ENCODE measurements around the gene RNF135. TPM values are rescaled to one million over a fixed set of nuclear protein-coding genes. Genes with fewer than 3 reads are reported as not detected.

RNF135 gene
- total and polyA plus RNA-seq, 4 donors: 11.1 to 42.1 (median 23.0) TPM

DNA sequence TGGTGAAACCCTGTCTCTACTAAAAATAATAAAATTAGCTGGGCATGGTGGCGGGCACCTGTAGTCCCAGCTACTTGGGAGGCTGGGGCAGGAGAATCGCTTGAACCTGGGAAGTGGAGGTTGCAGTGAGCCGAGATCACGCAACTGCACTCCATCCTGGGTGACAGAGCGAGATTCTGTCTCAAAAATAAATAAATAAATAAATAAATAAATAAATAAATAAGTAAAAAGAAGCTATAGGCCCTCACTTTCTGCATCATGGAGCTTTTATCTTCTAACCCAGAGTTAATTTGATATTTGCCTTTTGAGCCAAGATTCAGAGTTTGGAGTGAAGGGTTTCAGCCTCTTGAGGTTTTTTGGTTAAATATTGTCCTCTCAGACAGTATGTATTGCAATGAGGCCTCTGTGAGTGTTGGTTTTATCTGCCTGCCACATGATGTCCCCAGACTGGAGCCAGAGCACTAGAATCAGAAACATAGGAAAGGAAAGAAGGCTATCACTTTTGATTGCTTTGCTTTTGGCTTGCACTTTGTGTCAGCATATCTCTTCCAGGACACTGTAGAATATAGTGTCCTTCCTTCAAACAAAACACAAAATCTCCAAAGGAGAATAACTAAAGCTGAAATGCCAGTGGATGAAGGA lies 32.5 kb downstream of the RNF135 start:
- H3K36me3 ChIP-seq (ENCODE audit: control insufficient read depth in 4 of 4, insufficient read depth in 4 of 4, low read length in 4 of 4): peaks cover 0 to 18% (median 5%) of the 10 kb centered on the region in 4 donors
- WGBS, 2 donors: 97 to 98% methylated on average over 5 of the region's 5 CpGs
- TF ChIP-seq, protein P1, sequence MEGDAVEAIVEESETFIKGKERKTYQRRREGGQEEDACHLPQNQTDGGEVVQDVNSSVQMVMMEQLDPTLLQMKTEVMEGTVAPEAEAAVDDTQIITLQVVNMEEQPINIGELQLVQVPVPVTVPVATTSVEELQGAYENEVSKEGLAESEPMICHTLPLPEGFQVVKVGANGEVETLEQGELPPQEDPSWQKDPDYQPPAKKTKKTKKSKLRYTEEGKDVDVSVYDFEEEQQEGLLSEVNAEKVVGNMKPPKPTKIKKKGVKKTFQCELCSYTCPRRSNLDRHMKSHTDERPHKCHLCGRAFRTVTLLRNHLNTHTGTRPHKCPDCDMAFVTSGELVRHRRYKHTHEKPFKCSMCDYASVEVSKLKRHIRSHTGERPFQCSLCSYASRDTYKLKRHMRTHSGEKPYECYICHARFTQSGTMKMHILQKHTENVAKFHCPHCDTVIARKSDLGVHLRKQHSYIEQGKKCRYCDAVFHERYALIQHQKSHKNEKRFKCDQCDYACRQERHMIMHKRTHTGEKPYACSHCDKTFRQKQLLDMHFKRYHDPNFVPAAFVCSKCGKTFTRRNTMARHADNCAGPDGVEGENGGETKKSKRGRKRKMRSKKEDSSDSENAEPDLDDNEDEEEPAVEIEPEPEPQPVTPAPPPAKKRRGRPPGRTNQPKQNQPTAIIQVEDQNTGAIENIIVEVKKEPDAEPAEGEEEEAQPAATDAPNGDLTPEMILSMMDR (IDR thresholded peaks at IDR 0.05; ENCODE audit: control extremely low read depth, extremely low read depth): no peak

DNA sequence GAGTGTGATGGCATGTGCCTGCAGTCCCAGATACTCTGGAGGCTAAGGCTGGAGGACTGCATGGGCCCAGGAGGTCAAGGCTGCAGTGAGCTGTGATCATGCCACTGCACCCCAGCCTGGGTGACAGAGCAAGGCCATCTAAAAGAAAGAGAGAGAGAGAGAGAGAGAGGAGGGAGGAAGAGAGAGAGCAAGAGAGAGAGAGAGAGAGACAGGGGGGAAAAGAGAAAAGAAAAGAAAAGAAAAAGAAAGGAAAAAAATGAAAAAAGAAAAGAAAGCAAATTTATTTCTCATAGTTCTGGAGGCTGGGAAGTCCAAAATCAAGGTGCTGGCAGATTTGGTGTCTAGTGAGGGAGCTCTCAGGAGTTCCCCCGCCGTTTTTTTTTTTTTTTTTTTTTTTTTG lies 33.3 kb downstream of the RNF135 start:
- 90 to 100% methylated on average over 2 of the region's 2 CpGs for WGBS, 2 donors
- no peak overlapping the region for H3K27ac ChIP-seq (ENCODE audit: low read depth in 1 of 2, low read length in 1 of 2)
- ATAC-seq (ENCODE audit: insufficient read depth, low FRiP score) (no peak), DNase-seq (no peak)
- H3K36me3 ChIP-seq (ENCODE audit: control insufficient read depth in 4 of 4, insufficient read depth in 4 of 4, low read length in 4 of 4): peaks cover 0 to 11% (median 2%) of the 10 kb centered on the region in 4 donors
- H3K27me3 ChIP-seq (ENCODE audit: control insufficient read depth in 3 of 3, insufficient read depth in 3 of 3, low read length in 2 of 3): no peaks in the 10 kb centered on the region
- TF ChIP-seq, protein P1 (IDR thresholded peaks at IDR 0.05; ENCODE audit: control extremely low read depth, extremely low read depth): no peak
- no peak overlapping the region for H3K4me3 ChIP-seq
- H3K9me3 ChIP-seq (ENCODE audit: control insufficient read depth in 4 of 4, insufficient read depth in 3 of 4, low read length in 3 of 4): no peaks in the 10 kb centered on the region
- no peak overlapping the region for H3K9ac ChIP-seq (ENCODE audit: insufficient read depth in 1 of 2, low read length in 2 of 2)
- peaks cover 0 to 4% (median 0%) of the 10 kb centered on the region in 5 donors for H3K4me1 ChIP-seq (ENCODE audit: control insufficient read depth in 5 of 5, insufficient read depth in 5 of 5, low read length in 5 of 5)

More for the DNA sequence above, 32.5 kb downstream of the RNF135 start:
- H3K4me1 ChIP-seq (ENCODE audit: control insufficient read depth in 5 of 5, insufficient read depth in 5 of 5, low read length in 5 of 5): peaks cover 0 to 4% (median 0%) of the 10 kb centered on the region in 5 donors
- no peaks in the 10 kb centered on the region for H3K9me3 ChIP-seq (ENCODE audit: control insufficient read depth in 4 of 4, insufficient read depth in 3 of 4, low read length in 3 of 4)
- H3K27me3 ChIP-seq (ENCODE audit: control insufficient read depth in 3 of 3, insufficient read depth in 3 of 3, low read length in 2 of 3): no peaks in the 10 kb centered on the region
- ATAC-seq (ENCODE audit: insufficient read depth, low FRiP score): no peak
- H3K9ac ChIP-seq (ENCODE audit: insufficient read depth in 1 of 2, low read length in 2 of 2): no peak overlapping the region
- H3K4me3 ChIP-seq: no peak overlapping the region
- H3K27ac ChIP-seq (ENCODE audit: low read depth in 1 of 2, low read length in 1 of 2): no peak overlapping the region
- DNase-seq: no peak

DNA sequence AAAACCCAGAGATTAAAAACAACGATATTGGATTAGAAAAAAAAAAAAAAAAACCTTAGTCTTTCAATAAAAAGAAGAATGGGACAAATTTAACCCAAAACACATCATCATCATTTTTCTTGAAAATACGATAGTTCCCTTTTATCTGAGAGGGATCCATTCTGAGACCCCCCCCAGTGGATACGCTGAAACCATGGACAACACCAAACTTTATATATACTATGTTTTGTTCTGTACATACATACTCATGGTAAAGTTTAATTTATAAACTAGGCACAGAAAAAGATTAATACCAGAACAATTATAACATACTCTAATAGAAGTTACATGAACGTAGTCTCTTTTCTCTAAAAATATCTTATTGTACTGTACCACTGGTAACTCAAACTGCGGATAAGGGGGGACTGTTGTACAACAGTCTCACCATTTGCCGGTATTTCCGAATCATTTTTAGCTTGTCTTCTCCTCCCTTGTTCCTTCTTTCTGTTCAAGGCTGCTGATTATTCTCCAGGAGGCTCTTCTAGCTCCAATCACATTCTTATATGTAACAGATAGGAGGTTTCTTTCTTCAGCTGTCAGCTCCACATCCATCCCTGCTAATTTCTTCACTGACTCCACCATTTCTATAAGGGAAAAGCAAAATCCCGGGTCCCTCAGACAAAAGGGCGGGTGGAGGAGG lies 37.0 kb downstream of the RNF135 start:
- H3K9me3 ChIP-seq (ENCODE audit: control insufficient read depth in 4 of 4, insufficient read depth in 3 of 4, low read length in 3 of 4): no peaks in the 10 kb centered on the region
- H3K27ac ChIP-seq (ENCODE audit: low read depth in 1 of 2, low read length in 1 of 2): peak overlapping the region; percentile 55 to 80
- TF ChIP-seq, protein P1 (IDR thresholded peaks at IDR 0.05; ENCODE audit: control extremely low read depth, extremely low read depth): no peak

More for the DNA sequence above, 37.0 kb downstream of the RNF135 start:
- ATAC-seq (ENCODE audit: insufficient read depth, low FRiP score) (no peak), DNase-seq (no peak)
- Histone ChIP-seq H3K27me3 (ENCODE audit: control insufficient read depth in 3 of 3, insufficient read depth in 3 of 3, low read length in 2 of 3) (no peaks in the 10 kb centered on the region), H3K9ac (ENCODE audit: insufficient read depth in 1 of 2, low read length in 2 of 2) (peak overlapping the region; percentile 59 to 75), H3K4me1 (ENCODE audit: control insufficient read depth in 5 of 5, insufficient read depth in 5 of 5, low read length in 5 of 5) (peaks cover 0 to 8% (median 0%) of the 10 kb centered on the region in 5 donors), H3K4me3 (peak overlapping the region; percentile 71), H3K36me3 (ENCODE audit: control insufficient read depth in 4 of 4, insufficient read depth in 4 of 4, low read length in 4 of 4) (peaks cover 0 to 5% (median 2%) of the 10 kb centered on the region in 4 donors)
- 62 to 65% methylated on average over 9 of the region's 9 CpGs for WGBS, 2 donors

All from lung (tissue), 12 donors.